A204.1 (cell line): ENCODE results near the gene ABCC11.
"Not testable (repeated sequence)": the region's sequence is repeated elsewhere in the genome, so short reads cannot be mapped to it uniquely, and the experiment has no call there.

Experiments
- FAIRE-seq: peaks from 2 replicates; lab custom pipeline; 2012; peaks lifted over from hg19 to GRCh38; lab: Jason Lieb, UNC

The ABCC11 gene

DNA sequence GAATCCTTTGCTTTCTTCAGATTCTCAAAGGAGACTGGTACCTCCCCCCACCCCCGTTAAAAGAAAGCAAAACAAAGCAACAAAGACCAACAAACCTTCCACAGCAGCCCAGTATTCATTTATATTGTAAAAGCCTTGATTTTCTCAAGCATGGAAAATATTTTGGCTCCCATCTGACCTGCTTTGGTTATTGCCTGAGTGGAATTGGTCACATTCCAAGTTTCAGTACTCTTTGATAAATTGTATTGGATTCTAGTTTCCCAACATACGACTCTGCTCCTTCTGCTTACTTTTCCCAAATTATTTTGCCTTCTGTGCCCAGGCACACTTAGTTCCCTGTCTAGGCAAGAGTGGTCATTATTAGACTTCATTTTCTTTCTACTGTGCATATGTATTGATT is 1.3 kb downstream of the ABCC11 start:
- no peak for FAIRE-seq

- no peak for FAIRE-seq
These were observed 2.5 kb downstream of the ABCC11 start for GRCh38 chr16:48244863-48245195.

DNA sequence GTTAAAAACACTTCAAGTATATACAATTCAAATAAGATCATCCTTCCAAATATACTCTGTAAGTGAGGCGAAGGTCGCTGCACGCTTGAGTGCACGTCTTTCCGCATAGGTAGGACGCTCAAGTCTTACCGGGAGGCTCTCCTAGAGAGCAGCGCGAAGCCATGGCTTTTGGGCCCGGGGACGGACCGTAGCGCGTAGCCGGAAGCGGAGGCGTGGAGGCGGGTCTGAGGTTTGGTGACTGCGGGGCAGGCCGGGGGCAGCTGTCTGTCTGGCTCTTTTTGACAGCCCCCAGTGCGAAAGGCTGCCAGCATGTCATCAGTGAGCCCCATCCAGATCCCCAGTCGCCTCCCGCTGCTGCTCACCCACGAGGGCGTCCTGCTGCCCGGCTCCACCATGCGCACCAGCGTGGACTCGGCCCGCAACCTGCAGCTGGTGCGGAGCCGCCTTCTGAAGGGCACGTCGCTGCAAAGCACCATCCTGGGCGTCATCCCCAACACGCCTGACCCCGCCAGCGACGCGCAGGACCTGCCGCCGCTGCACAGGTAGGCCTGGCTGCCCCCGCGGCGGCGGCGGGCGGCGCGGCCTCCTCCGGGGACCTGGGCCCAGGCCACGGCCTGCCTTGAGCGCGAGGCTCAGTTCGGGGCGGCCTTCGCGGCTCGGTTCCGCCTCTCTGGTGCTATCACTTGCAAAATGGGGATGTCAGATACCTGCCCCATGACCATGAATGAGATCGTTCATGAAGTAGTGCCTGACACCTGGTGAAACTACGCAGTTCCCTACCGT is 3.1 kb downstream of the ABCC11 start, which contains the start of gene LONP2:
TSS of gene LONP2 (plus strand) at position 221 of the 783 bp plus-strand sequence. CDS start at position 310, 89 bp downstream.
- no peak for FAIRE-seq

DNA sequence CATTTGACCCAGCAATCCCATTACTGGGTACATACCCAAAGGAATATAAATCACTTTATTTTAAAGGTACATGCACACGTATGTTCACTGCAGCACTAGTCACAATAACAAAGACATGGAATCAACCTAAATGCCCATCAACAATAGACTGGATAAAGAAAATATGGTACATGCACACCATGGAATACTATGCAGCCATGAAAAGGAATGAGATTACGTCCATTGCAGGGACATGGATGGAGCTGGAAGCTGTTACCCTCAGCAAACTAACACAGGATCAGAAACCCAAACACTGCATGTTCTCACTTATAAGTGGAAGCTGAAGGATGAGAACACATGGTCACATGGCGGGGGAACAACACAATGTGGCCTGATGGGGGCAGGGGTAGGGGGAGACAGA is 7.2 kb downstream of the ABCC11 start:
- not testable (repeated sequence) for FAIRE-seq

DNA sequence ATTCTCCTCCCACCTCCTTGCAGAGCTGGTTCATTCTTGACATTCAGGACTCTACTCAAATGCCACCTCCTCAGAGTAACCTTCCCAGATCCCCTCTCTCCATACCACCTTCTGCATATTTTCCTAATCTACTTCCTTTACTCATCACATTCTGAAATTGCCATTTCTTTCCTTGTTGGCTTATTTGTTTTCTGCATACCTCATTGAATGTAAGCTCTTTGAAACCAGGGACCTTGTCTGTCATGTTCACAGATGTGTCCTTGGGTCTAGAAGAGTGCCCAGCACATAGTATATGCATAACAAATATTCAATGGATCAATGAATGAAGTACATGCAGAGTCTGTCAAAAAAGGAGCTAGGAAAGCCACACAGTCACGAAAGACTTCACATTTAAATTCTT is 11.1 kb downstream of the ABCC11 start:
- no peak for FAIRE-seq

- no peak for FAIRE-seq
These were observed 11.7 kb downstream of the ABCC11 start for GRCh38 chr16:48235556-48236136.

DNA sequence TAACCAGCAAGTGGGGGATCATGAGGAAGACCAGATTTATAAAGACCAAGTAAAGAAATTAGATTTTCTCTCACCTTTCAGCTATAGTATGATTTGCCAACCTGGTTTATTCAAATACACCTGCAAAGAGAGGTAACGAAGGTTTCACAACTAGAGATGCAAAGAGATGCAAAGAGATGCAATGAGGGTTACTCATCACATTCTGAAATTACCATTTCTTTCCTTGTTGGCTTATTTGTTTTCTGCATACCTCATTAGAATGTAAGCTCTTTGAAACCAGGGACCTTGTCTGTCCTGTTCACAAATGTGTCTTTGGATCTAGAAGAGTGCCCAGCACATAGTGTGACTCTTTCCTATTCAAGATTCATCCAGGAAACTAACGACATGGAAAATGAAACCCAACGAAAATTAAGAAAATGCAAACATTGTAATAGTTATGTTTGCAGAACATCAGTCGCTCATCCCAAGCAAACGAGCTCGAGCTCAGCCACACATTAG is 12.2 kb downstream of the ABCC11 start:
- FAIRE-seq: no peak

DNA sequence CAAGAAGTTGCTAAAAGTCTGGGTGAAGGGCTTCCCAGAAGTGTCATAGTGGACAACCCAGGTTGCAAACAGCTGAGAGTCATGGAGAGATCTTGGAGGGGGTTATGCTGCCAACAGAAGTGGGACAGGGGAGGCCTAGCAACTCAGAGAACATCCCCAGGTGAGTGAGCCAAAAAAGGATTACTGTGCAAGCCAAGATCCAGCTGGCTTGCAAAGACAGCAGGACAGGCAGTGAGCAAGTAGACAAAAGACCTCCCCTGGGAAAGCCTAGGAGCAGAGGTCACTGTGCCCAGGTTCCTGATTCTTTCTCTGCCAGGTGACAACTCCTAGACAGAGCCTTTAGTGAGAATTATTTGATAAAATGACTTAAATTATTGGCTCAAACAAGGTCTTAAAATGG is 12.7 kb downstream of the ABCC11 start:
- no peak for FAIRE-seq

- FAIRE-seq: no peak
These were observed 14.8 kb downstream of the ABCC11 start for GRCh38 chr16:48232493-48233040.

DNA sequence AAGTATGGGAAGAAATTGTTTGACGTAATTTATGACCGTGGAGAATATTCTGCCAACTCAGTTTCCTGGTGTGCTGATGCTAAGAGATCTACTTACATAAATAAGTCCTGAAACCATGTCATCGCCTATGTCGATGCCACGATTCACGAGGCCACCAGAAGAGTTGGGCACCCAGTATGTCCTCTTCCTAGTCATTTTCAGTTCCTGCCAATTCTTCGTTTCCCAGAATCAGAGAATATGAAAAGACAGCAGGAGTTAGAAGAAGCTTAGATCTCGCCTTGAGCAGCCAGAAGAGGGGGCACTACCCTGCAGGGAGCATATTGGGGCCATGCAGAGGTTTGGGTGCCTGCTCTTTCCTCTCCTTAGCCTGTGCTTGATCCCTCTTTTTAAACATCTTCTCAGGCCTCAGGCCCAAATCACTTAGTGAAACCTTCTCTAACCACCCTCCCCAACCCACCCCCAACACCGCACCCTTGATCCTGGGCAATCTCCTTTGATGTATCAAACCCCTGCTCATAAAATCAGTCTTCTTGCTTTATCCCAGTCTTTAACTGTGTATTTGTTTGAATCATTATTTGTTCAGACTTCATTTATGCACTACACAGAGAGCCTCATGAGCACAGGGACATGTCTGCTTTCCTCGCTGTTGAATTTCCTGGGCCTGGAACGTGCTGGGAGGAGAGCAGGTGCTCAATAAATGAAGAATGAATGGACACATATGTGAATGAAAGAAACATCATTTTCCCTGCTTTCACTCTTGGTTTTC is 15.4 kb downstream of the ABCC11 start:
- no peak for FAIRE-seq

DNA sequence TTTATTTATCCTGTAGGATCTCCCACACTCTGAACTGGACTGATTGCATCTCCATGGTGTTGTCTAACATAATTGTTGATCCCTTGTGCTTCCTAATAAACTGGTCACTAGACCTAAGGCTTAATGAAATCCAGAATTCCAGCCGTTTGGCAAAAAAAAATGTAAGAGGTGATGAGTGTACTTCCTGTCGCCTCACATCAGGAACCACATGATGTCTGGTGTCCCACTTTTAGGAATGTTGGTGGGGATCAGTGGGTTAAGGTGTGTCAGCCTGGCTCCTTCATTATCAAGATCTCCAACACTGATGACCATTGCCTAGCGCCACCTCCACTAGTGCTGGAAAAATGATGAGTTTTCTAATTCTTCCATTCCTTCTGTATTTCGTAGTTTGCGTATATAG is 21.9 kb downstream of the ABCC11 start:
- no peak for FAIRE-seq

DNA sequence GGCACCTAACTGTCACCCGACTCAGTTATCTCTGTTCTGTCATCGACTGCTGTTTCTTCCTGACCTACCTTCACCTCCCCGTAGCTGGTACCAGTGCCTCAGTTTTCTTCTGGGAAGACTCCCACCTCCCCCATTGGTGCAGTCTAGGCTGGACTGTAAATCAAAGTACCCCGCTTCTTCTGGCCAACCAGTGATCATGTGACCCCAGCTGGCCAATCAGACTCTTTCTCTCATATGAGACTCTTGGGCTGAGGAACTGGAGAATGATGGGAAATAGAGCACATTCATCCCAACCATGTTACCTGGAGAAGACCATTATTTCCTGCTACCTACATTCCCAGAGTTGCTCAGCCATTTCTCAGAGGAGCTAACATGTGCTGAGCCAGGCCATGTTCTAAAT is 23.8 kb downstream of the ABCC11 start:
- no peak for FAIRE-seq

DNA sequence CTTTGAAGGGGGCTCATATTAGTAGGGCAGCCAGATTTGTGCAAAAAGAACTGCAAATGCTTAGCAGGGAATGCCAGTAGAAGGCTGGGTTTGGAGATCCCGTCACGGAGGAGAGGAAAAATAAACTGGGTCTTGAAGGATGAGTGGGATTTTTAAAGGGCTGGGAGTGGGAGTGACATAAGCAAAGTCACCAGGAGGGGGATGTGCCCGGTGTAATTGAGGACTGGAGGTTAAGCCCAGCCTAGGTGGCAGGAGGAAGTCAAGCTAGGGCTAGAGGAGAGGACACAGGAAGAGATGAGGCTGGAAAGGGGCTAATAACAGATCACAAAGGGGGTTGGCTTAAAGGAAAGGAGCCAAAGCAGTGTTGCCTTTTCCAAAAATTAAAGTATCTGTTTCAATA is 26.4 kb downstream of the ABCC11 start:
- no peak for FAIRE-seq

- no peak for FAIRE-seq
These were observed 28.9 kb downstream of the ABCC11 start for GRCh38 chr16:48218473-48218872.

DNA sequence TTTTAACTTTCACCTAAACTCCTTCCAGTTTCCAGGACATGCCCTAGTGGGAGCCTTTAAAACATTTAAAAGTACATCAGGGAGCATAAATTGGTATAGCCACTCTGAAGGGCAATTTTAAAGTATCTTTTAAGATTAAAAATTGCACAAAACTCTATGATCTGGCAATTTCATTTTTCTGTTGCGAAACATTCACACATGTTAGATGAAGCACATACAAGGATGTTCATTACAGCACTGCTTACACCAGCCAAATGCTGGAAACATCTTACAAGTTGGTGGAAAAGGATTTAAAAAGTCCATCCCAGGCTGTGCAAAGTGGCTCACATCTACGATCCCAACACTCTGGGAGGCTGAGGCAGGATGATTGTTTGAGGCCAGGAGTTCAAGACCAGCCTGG is 29.6 kb downstream of the ABCC11 start:
- FAIRE-seq: no peak

GRCh38 chr16:48215738-48216137 is 31.6 kb downstream of the ABCC11 start:
- FAIRE-seq: no peak

GRCh38 chr16:48212033-48212432 is 35.3 kb downstream of the ABCC11 start:
- FAIRE-seq: no peak

DNA sequence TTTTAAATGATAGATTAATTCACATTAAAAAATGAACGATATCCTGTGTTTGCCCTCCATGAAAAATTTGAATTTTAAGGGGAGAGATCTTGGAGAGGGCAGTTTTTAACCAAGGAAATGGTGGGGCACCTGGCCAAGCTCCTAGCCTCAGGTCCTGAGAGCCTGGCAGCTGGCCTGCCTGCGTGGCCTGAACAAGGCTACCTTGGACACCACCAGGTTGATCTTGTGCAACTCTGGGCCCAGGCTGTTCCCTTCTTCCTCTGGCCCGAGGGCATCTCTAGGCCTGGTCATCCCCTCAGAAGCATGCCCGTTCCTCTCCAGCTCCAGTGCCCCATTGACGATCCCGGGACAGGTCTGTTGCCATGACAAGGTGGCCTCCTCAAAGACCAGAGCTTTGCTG is 36.6 kb downstream of the ABCC11 start:
- no peak for FAIRE-seq

GRCh38 chr16:48206594-48207242 is 40.6 kb downstream of the ABCC11 start:
- FAIRE-seq: no peak

- FAIRE-seq: no peak
These were observed 42.6 kb downstream of the ABCC11 start for GRCh38 chr16:48204825-48205151.

- no peak for FAIRE-seq
These were observed 43.1 kb downstream of the ABCC11 start for GRCh38 chr16:48203974-48204824.
